HG02852 (cell line): ENCODE results near the gene CLCA1.
A peak's percentile ranks its signal among the peaks of the same experiment; 100 is the strongest.

ENCODE experiments used
- ATAC-seq: cut with Tn5 transposase; IDR thresholded peaks from one replicate; pipeline ENCODE4 v1.9.1; 2021; ENCODE audit warnings: mild to moderate bottlenecking, moderate library complexity; ENCODE audit not compliant: unreplicated experiment

CLCA1 gene

DNA sequence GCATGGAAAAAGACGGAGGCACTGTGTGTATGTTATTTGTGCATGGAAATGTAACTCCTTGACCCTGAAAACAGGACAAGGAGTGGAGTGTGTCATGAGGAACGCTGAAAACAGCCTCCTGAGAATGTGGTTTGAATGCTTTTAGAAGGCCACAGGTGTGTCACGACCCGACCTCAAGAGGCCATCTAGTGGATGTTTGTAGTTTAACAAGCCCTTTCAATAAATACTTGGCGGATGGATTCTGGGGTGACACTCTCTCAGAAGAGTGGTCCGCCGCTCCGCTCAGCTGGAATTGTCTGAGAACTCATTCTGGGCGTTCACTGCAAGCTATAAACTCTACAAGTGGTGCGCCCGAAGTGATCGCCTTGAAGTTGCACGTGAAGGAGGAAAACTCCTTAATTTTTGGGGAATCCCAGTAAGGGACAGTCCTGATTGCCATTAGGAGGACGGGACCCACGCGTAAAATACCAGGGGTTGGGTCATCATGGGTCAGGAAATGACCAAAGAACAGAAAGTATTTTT, 33.5 kb downstream of the CLCA1 start:
- ATAC-seq: peak; percentile 78

- peak; percentile 24 for ATAC-seq
Measured at GRCh38 chr1:86502721-86503405, 34.1 kb downstream of the CLCA1 start.

DNA sequence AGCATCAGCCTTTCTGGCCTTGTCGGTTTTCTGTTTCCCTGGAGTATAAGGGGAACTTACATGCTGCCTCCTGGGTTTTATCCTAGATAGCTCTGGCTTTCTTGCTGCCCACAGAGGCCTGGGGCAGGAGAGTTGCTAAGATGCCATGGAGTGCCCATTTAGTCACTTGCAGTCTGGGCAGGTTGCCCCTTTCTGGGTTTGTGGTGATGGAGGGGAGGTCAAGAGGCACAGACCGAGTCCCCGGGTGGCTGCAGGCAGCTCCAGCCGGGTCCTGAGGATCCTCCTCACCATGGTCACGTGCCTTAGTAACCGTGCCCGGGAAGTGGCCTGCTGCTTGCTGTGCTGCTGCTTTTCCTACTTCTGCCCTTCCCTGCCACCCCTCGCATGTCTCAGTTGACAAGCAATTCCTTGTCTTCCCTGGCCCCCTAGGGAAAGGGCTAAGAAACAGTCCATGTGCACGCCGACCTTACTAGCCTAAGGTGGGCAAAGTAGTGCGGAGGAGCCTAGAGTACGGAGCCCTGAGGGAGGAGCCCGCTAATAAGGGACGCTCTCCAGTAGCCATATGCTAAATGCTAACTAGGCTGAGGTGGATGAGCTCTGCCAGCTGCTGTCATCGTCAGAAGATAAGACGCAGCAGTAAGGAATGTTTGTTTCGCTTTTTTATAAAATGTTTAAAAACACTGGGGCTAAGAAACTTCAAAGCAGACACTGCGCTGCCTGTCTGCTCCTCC, 34.8 kb downstream of the CLCA1 start:
- no peak for ATAC-seq

DNA sequence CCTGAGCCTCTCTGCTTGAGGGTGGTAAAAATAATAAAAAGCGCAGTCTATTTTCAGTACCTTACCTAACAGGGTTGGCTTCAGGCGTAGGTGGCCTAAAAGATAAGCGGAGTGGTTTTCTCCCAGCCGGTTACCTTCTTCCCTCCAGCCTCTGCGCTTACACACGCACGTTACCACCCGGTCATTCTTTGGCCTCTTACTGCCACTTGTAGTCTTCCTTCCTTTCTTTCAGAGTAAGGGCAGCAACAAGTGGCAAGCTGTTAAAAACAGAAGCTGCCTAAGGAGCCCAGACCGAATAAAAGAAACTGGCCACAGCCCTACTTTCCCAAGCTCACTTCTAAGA, 35.4 kb downstream of the CLCA1 start:
- ATAC-seq: no peak

GRCh38 chr1:86504895-86505563, 36.3 kb downstream of the CLCA1 start:
- ATAC-seq: no peak

- no peak for ATAC-seq
Measured at GRCh38 chr1:86505564-86505902, 36.8 kb downstream of the CLCA1 start.

DNA sequence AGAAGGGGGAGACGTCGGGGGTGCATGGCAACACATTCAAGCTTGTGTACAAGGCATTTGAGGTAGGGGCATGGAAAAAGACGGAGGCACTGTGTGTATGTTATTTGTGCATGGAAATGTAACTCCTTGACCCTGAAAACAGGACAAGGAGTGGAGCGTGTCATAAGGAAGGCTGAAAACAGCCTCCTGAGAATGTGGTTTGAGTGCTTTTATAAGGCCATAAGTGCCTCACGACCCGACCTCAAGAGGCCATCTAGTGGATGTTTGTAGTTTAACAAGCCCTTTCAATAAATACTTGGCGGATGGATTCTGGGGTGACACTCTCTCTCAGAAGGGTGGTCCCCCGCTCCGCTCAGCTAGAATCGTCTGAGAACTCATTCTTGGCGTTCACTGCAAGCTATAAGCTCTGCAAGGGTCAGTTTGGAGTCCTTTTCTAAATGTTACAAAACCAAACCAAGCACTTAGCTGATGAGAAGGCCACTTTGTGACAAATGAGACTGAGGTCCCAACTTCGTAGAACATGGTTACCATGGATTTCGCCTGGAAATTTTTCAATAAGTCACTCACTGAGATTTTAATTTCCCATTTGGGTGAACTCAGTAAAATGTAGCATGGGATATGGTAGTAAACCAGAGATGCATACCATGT, 39.3 kb downstream of the CLCA1 start:
- ATAC-seq: no peak

GRCh38 chr1:86508583-86508969, 39.8 kb downstream of the CLCA1 start:
- no peak for ATAC-seq

- ATAC-seq: no peak
Measured at GRCh38 chr1:86515597-86515996, 46.9 kb downstream of the CLCA1 start.

DNA sequence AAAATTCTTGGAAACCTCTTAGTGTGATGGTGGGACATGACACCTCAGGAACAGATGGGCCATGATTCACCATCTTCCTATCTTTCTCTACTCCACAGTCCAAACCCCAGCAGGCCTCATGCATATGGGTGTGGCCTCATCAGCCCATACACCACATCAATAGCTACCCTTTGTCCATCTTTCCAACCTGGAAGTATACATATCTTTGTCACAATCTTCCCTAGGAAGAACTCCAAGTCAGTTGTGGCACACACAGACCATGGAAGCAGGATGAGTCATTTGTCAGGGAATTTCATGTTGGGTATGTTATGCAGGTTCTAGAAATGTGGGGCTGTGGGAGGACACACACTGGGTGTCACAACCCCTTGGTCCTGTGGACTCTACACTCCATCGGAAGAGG, 47.6 kb downstream of the CLCA1 start:
- ATAC-seq: no peak

DNA sequence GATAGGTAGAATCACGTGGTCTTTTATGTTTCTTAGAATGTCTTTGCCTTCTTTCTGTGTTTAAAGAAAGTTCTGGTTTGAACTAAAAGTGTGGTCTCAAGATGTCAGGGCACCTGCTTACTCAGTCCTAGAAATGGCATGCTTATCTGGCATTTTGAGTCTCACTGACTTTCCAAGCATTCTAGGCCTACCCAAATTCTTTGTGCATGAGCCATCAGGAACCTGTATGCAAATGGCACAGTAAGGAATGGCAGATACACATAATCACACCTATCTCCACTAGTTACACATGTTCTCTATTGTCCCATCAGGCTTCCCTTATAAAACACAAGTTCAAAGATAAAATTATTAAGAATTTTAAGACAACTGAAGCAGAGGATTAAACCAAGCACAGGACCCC, 48.6 kb downstream of the CLCA1 start:
- no peak for ATAC-seq

- no peak for ATAC-seq
Measured at GRCh38 chr1:86520789-86521521, 52.2 kb downstream of the CLCA1 start.

GRCh38 chr1:86521522-86521891, 52.8 kb downstream of the CLCA1 start:
- ATAC-seq: no peak

DNA sequence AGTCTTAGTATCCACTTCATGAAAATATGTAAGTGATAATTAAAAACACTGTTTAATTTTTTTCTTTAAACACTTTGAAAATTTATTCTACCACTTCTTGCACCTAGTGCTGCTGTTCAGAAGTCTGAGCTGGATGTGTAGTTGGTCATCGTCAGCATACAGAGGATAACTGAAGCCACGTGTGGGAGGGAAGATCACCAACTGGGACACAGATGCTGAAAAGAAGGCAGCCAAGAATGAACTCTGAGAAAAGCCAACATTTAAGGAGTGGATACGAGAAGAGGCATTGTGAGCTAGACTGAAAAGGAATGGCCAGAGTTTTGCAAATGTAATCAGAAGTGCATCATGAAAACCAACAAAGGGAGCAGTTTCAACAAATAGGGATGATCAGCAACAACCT, 53.5 kb downstream of the CLCA1 start:
- ATAC-seq: no peak

DNA sequence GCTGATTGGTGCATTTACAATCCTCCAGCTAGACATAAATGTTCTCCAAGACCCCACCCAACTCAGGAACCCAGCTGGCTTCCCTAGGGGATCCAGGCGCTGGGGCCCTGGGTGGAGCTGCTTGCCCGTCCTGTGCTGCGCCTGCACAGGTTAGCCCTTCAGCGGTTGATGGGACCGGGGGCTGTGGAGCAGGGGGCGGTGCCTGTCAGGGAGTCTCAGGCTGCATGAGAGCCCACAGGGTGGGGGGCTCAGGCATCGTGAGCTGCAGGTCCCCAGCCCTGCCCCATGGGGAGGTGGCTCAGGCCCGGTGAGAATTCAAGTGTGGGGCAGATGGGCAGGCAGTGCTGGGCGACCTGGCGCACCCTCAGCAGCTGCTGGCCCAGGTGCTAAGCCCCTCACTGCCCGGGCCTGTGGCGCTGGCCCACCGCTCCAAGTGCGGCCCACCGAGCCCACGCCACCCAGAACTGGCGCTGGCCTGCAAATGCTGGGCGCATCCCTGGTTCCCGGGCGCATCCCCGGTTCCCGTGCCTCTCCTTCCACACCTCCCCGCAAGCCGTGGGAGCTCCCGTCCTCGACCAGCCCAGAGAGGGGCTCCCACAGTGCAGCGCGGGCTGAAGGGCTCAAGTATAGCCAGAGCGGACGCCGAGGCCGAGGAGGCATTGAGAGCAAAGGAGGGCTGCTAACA, 55.1 kb downstream of the CLCA1 start:
- no peak for ATAC-seq

DNA sequence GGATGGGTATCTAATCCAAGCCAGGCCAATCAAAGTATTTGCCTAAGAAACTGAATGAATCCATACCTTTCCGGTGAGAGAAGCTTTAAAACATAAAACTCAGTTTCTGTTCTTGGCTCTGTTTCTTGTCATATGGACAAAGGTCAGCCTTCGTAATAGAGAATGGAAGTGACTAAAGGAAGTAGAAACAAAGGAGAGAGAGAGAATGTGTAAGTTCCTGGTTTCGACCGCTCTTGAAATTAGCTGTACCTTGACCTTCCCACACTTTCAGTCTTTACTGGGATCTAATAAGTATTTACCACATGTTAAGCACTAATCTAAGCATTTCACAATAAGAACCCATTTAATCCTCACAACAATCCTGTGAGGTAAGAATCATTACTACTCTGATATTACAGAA, 58.6 kb downstream of the CLCA1 start:
- no peak for ATAC-seq

DNA sequence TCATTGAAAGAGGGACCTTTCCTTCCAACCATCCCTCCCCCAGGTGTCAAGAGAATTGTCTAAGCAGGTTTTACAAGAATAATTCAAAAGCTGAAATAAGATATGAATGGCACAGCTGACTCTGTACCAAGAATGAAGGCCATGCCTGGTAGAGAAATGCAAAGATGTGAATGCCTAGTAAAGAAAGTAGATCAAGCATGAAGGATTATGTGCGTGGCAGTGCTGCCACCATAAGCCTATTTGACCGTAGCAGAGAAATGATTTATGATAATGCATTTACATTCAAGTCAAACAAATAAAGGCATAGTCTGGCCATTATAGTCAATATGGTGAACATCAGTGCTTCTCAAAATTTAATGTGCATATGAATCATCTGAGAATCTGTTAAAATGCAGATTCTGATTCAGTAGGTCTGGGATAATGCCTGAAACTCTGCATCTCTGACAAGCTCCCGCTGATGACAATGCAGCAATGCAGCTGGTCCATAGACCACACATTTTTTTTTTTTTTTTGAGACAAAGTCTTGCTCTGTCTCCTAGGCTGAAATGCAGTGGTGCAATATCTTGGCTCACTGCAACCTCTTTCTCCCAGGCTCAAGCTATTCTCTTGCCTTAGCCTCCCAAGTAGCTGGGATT, 61.6 kb downstream of the CLCA1 start:
- ATAC-seq: no peak

DNA sequence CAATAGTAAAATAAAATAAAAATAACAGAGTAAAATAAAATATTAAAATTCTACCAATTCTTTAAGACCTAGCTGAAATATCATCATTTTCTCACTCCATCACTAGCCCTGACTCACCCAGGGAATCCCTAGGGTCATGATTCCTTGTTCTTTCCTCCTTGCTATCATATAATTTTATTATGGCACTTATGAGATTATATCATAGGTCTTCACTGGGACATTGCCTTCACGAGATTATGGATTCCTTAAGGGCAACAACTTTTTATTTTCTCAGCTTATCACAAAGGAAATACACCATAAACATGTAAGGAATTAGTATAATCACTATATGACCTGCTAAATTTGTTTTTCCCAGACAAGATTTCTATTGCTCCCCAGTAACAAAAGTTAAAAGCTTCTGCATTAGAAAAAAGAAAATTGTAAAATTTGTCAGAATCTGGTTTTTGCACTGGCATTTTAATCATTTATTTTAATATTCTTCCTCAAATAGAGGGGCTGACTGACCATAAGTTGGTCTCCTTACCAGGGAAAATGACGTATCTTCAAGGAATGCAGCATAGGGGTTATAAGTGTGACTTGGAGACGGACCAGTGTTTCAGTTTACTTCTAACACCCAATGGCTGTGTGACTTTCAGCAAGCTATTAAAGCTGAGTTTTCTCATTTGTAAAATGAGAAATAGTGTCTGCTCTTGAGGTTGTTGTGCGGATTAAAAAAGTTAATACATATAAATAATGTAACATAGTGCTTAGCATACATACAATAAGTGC, 69.4 kb downstream of the CLCA1 start:
- ATAC-seq: no peak

GRCh38 chr1:86538775-86539174, 70.0 kb downstream of the CLCA1 start:
- ATAC-seq: no peak
